Esophagus squamous epithelium (tissue), 5 donors: ENCODE data around the gene LAPTM5. TPM values are rescaled to one million over a fixed set of nuclear protein-coding genes. Genes with fewer than 3 reads are reported as not detected.

Source experiments
- DNase-seq: peaks from one replicate; lab custom pipeline; 2025; lab: John Stamatoyannopoulos, UW
- H3K27ac ChIP-seq, 4 donors: fragments of 200-600 bp; sonication (generic); one replicate each; pipeline ENCODE4 v1.5.1; 2016 to 2019; ENCODE audit warnings: mild to moderate bottlenecking in 1 of 4
- H3K27me3 ChIP-seq, 4 donors: fragments of 200-600 bp; sonication (generic); 1 replicate in 3 of 4; 2 replicates in 1 of 4; pipeline versions ENCODE4 v1.5.1 to v1.6.0; 2017 to 2021; ENCODE audit warnings: antibody characterized with exemption in 1 of 4
- H3K36me3 ChIP-seq, 3 donors: fragments of 200-600 bp; sonication (generic); one replicate each; pipeline ENCODE4 v1.5.1; 2016 to 2019
- H3K4me1 ChIP-seq, 3 donors: fragments of 200-600 bp; sonication (generic); one replicate each; pipeline ENCODE4 v1.5.1; 2017 to 2019
- H3K4me3 ChIP-seq, 4 donors: fragments of 200-600 bp; sonication (generic); 1 replicate in 3 of 4; 2 replicates in 1 of 4; pipeline ENCODE4 v1.5.1; 2016 to 2019; ENCODE audit warnings: mild to moderate bottlenecking in 2 of 4, moderate library complexity in 1 of 4
- H3K9me3 ChIP-seq, 3 donors: fragments of 200-600 bp; sonication (generic); one replicate each; pipeline ENCODE4 v1.5.1; 2016 to 2019
- POLR2A ChIP-seq, 4 donors: fragments of 450-650 bp; IDR thresholded peaks; one replicate each; pipeline ENCODE4 v1.6.1; 2017; ENCODE audit warnings: antibody characterized with exemption in 4 of 4, mild to moderate bottlenecking in 4 of 4, moderate library complexity in 3 of 4
- WGBS, 2 donors: methylation state at CpG; one replicate each; pipeline ENCODE4 v1.1.5; 2018; 5-methylcytosine and 5-hydroxymethylcytosine counted together
- intact Hi-C: fragments of 100-400 bp; cut with DNase I; formaldehyde crosslinking; loops from one replicate; pipeline ENCODE4 v1.15.0; 2022
- total RNA-seq, 4 donors: library from RNA; depleted of rRNA; stranded (reverse); fragments of >200 nt; gene quantifications; one replicate each; pipeline ENCODE4 v1.1.0, GENCODE V29; 2016
- TF ChIP-seq, protein P1 (sequence below), 6 experiments: fragments of 450-650 bp in 4 of 6; fragments of 200-600 bp in 2 of 6; sonication (generic) in 2 of 6; IDR thresholded peaks; one replicate each; pipeline ENCODE4 v1.5.1; 2016 to 2019; ENCODE audit warnings: antibody characterized with exemption in 6 of 6, mild to moderate bottlenecking in 4 of 6, moderate library complexity in 4 of 6
- donor health status: DM: yes; HTN: yes; CAD: no.

The LAPTM5 gene
- total RNA-seq, 4 donors from 2014 or later = 6.3 to 53.4 (median 24.6) TPM

DNA sequence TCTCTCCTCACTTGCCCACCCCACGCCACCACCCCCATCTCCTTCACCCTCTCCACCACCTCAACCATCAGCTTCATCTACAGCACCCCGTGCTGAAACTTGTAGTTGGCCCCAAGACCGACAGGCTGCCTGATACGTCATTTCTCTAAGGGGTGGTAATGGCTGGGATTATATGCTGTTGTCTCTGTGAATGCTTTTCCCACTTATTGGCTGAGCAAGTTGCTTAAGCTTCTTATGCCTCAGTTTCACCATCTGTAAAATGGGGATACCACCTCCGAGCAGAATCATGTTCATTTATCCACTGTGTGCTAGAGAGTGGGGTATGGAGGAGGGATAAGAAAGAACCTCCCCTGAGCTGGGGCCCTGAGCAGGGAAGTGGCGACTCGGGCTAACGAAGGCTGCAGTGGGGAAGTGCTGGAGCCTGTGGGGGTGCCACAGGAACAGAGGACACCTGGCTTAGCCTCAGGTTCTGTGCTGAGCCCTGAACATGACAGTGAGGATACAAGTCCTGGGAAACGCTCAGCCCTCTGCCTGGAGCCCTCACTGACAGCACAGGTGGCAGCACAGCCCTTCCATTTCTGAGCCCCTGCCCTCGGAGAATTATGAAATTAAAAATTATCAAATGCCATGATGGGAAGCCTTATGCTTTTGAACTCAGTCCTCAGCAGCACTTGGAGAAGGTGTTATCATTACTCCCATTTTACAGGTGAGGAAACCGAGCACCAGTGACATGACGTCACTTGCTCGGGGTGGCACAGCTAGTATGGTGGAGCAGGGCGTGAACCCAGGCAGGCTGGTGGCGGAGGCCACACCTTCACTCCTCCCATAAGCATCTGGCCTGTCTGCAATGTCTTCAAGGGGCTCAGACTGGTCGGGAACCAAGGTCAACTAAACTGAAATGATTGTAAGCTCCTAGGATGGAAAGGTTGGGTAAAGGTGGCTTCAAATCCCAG lies 37.0 kb downstream of the LAPTM5 start:
- no peak for TF ChIP-seq POLR2A (IDR thresholded peaks at IDR 0.05)
- TF ChIP-seq, protein P1, sequence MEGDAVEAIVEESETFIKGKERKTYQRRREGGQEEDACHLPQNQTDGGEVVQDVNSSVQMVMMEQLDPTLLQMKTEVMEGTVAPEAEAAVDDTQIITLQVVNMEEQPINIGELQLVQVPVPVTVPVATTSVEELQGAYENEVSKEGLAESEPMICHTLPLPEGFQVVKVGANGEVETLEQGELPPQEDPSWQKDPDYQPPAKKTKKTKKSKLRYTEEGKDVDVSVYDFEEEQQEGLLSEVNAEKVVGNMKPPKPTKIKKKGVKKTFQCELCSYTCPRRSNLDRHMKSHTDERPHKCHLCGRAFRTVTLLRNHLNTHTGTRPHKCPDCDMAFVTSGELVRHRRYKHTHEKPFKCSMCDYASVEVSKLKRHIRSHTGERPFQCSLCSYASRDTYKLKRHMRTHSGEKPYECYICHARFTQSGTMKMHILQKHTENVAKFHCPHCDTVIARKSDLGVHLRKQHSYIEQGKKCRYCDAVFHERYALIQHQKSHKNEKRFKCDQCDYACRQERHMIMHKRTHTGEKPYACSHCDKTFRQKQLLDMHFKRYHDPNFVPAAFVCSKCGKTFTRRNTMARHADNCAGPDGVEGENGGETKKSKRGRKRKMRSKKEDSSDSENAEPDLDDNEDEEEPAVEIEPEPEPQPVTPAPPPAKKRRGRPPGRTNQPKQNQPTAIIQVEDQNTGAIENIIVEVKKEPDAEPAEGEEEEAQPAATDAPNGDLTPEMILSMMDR (IDR thresholded peaks at IDR 0.05) = no peak

DNA sequence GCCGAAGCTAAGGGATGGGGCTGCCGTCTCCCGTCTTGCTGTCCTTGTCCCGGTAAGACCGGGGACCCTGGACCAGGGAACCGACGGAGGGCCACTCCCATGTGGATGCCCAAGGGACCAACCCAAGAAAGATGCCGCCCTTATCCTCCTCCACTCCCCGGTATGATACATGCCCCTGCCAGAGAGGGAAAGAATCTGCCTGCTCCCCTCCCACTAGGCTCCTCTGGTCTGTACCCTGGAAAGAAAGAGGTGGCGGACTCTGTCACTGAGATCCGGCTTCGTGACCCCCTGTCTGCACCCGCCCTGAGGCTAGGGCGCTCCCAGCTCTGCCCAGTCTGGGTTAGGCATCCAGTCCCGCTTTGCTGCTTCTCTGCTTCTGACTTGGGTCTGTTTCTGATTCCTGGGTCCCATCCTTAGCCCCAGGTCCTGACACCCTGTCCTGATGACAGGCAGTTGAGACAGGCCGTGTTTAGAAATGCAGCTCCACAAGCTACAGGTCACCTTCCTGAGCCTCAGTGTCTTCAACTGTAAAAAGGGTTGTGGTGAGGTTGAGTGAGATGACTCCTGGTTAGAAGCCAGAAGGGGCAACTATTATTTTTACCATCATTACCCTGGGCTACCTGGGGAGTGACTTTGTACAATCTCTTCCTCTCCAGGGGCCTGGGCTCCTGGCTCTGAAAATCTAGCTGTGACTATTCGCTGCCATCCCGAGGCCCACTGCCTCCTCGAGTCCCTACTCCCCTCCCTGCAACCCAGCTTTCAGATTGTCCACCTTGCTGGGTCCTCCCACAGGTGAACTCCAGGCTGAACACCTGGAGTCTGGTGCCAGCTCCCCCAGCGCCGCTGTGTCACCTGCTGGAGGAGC lies 37.9 kb downstream of the LAPTM5 start:
- no peak for DNase-seq
- Histone ChIP-seq H3K36me3 (peaks cover 0 to 21% (median 0%) of the 10 kb centered on the region in 3 donors), H3K27me3 (no peaks in the 10 kb centered on the region), H3K9me3 (peaks cover 0 to 8% (median 6%) of the 10 kb centered on the region in 3 donors), H3K4me1 (peaks cover 0 to 26% (median 7%) of the 10 kb centered on the region in 3 donors), H3K27ac (peak overlapping the region; percentile 93 to 100 (median 99)), H3K4me3 (peak overlapping the region; percentile 39 to 76 (median 66))
- TF ChIP-seq POLR2A (IDR thresholded peaks at IDR 0.05) = no peak
- TF ChIP-seq, protein P1 (IDR thresholded peaks at IDR 0.05) = no peak
- 33 to 44% methylated on average over 14 of the region's 21 CpGs for WGBS, 2 donors
- intact Hi-C loops = loop anchor here (5.0 kb wide), 2 partner anchors 58 to 193 kb away; no protein-coding TSS in a partner anchor

More for the DNA sequence above, 37.0 kb downstream of the LAPTM5 start:
- WGBS, 2 donors = 81 to 82% methylated on average over 13 to 14 of the region's 16 CpGs
- intact Hi-C loops = loop anchor here (5.0 kb wide), 2 partner anchors 57 to 192 kb away; no protein-coding TSS in a partner anchor
- DNase-seq = no peak
- no peak overlapping the region for H3K27ac ChIP-seq
- peaks cover 0 to 27% (median 0%) of the 10 kb centered on the region in 3 donors for H3K36me3 ChIP-seq
- H3K4me1 ChIP-seq = peaks cover 0 to 23% (median 7%) of the 10 kb centered on the region in 3 donors
- H3K9me3 ChIP-seq = peaks cover 0 to 3% (median 3%) of the 10 kb centered on the region in 3 donors
- no peak overlapping the region for H3K4me3 ChIP-seq
- no peaks in the 10 kb centered on the region for H3K27me3 ChIP-seq

DNA sequence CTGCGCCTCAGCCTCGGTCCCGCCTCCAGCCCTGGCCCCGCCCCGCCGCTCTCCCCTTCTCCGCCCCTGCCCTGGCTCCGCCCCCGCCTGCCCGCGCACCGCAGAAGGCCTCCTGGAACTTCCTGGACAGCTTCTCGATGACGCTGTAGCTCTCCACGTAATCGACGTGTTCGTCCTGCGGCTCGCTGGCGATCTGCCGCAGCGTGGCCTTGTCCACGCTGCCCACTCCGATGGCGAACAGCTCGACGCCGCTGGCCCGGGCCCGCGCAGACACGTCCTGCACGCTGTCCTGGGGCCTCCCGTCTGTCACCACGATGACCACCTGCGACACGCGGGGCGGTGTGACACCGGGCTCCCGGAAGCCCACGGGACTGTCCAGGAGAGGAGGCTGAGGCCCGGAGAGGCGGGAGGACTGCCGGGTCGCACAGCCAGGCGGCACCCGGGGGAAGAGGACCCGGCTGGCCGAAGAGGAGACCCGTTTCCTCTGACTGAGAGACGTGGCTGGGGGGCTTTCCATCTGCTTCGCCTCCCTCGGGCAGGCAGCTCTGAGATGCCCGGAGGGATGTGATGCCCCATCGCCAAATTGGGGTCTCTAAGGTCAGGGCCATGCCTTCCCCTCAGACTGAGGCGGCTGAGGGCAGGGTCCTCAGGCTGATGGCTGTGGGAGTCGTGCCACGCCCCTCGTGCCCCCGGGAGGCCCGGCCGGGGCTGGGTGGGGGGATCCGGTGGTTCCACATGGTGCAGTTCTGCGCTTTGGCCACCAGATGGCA lies 38.8 kb downstream of the LAPTM5 start:
- peak; percentile 50 for DNase-seq
- TF ChIP-seq POLR2A (IDR thresholded peaks at IDR 0.05) = peak in 3 of 4 donors; percentile 81 to 96 (median 88)
- TF ChIP-seq, protein P1 (IDR thresholded peaks at IDR 0.05) = peak; percentile 98 to 99 (median 99)
- WGBS, 2 donors = no CpG with 5 or more reads among the region's 66 CpGs
- Histone ChIP-seq H3K36me3 (peaks cover 0 to 13% (median 0%) of the 10 kb centered on the region in 3 donors), H3K27ac (peak overlapping the region; percentile 93 to 100 (median 99)), H3K4me3 (peak overlapping the region; percentile 39 to 76 (median 66)), H3K9me3 (peaks cover 0 to 8% (median 6%) of the 10 kb centered on the region in 3 donors), H3K27me3 (no peaks in the 10 kb centered on the region), H3K4me1 (peaks cover 0 to 34% (median 7%) of the 10 kb centered on the region in 3 donors)
- intact Hi-C loops = no loop called here

DNA sequence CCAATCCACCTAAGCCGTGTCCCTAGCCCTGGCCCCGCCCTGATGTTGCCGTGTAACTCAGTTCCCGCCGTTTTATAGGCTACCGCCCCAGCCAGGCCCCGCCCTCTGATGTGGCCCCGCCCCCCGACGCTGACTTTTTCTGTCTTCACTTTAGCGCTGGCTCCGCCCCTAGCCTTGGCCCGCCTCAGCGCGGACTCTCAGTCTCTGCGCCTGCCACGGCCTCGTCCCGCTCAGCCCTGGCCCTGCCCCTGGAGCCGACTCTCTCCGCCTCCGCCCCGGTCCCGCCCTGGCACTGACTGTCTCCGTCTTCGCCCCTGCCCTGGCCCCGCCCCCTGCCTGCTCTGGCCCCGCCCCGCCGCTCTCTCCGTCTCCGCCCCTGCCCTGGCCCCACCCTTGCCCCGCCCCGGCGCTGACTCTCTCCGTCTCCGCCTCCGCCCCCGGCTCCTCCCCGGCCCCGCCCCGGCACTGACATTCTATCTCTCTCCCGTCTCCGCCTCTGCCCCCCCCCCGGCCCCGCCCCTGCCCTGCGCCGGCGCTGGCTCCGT lies 39.4 kb downstream of the LAPTM5 start:
- Histone ChIP-seq H3K4me1 (peaks cover 0 to 38% (median 7%) of the 10 kb centered on the region in 3 donors), H3K36me3 (peaks cover 0 to 7% (median 0%) of the 10 kb centered on the region in 3 donors), H3K4me3 (peak overlapping the region; percentile 17 to 76 (median 38)), H3K27ac (peak overlapping the region; percentile 84 to 100 (median 96)), H3K27me3 (no peaks in the 10 kb centered on the region), H3K9me3 (peaks cover 0 to 8% (median 6%) of the 10 kb centered on the region in 3 donors)
- peak; percentile 99 for DNase-seq
- intact Hi-C loops = no loop called here
- WGBS, 2 donors = 0 to 3% methylated on average over 8 to 14 of the region's 50 CpGs
- TF ChIP-seq, protein P1 (IDR thresholded peaks at IDR 0.05) = no peak
- TF ChIP-seq POLR2A (IDR thresholded peaks at IDR 0.05) = no peak
